HepG2 (cell line): ENCODE results near the gene TMEM145. TPM values are rescaled to one million over a fixed set of nuclear protein-coding genes. Genes with fewer than 3 reads are reported as not detected.

Experiments
- LCORL ChIP-seq, 2 experiments: fragments of 450-650 bp in 1 of 2; sonication (generic) in 1 of 2; formaldehyde crosslinking in 1 of 2; IDR thresholded peaks; 2 replicates each; pipeline versions ENCODE4 v1.5.0 to v1.6.1; 2017 to 2020; ENCODE audit warnings: antibody characterized with exemption in 1 of 2, missing genetic modification reagents in 1 of 2
- MAF1 ChIP-seq: sonication (generic); formaldehyde crosslinking; IDR thresholded peaks from 2 replicates; pipeline ENCODE4 v1.5.0; 2020; ENCODE audit warnings: missing genetic modification reagents, borderline replicate concordance
- RXRA ChIP-seq: sonication (generic); formaldehyde crosslinking; IDR thresholded peaks from 2 replicates; pipeline ENCODE4 v1.5.1; 2020; ENCODE audit warnings: missing genetic modification reagents
- ZNF496 ChIP-seq: sonication (generic); formaldehyde crosslinking; IDR thresholded peaks from 2 replicates; pipeline ENCODE4 v1.8.1; 2023; ENCODE audit warnings: mild to moderate bottlenecking, moderate library complexity, missing genetic modification reagents; ENCODE audit not compliant: insufficient replicate concordance
- polyA plus RNA-seq, 8 experiments: library from polyadenylated mRNA; depleted of rRNA in 3 of 8; stranded (reverse) in 7 of 8; unstranded in 1 of 8; fragments of >200 nt; fragmentation: Illumina TruSeq in 4 of 8; extraction: Trizol in 4 of 8; gene quantifications; 2 replicates each; pipeline versions ENCODE4 v1.2.1 to v1.2.3, GENCODE V29; 2011 to 2016; ENCODE audit warnings: low read depth in 4 of 8, missing spikeins in 1 of 8, mixed read lengths in 1 of 8; ENCODE audit not compliant: insufficient read depth in 1 of 8
- total RNA-seq, 5 experiments: library from RNA; depleted of rRNA; stranded (reverse); fragments of >200 nt; fragmentation: Illumina TruSeq; extraction: Trizol; gene quantifications; 2 replicates each; pipeline ENCODE4 v1.2.3, GENCODE V29; 2016; ENCODE audit warnings: low read depth in 1 of 5
- TF ChIP-seq, protein P1 (sequence below): sonication (generic); formaldehyde crosslinking; IDR thresholded peaks from 2 replicates; pipeline ENCODE4 v1.4.0; 2020; ENCODE audit warnings: missing genetic modification reagents, mild to moderate bottlenecking, borderline replicate concordance
- TF ChIP-seq, protein P2 (sequence below): sonication (generic); formaldehyde crosslinking; IDR thresholded peaks from 2 replicates; pipeline ENCODE4 v1.8.0; 2022; ENCODE audit warnings: low read depth, missing genetic modification reagents
- TF ChIP-seq, protein P3 (sequence below), 2 experiments: sonication (generic) in 1 of 2; formaldehyde crosslinking in 1 of 2; IDR thresholded peaks; 2 replicates each; pipeline versions ENCODE4 v1.5.1 to v1.6.1; 2011 to 2020; ENCODE audit warnings: borderline replicate concordance in 1 of 2, low read depth in 1 of 2, low read length in 1 of 2, mild to moderate bottlenecking in 1 of 2, missing genetic modification reagents in 1 of 2, moderate library complexity in 1 of 2

TMEM145 gene
- total and polyA plus RNA-seq, 2 of the 13 experiments (the other 11 are each of a cell fraction or from before 2014, with no cell fraction given) = 0.07 to 5.1 TPM

DNA sequence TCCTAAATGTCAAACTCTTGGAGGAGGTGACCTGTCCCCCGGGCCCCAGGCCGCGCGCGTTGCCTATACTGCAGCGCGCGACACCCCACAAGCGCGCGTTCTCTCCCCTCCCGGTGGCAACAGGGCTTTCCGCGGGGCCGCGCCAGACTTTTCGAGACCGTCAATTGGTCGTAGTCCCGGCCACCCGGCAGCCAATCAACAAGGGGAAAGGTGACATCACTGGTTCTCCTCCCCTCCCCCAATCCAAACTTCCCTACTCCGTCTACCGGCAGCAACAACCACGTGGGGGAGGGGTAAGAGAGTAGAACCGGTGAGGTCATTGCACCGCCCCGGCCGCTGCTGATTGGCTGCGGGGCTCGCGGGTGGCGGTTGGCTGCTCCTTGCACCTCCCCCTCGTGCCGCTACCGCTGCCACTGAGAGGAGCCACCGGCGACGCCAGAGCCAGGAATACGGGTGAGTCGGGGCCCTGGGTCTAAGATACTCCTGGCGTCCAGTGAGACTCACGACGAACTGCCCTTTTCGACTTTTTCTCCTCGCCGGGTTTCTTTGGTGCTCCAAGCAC, 44.9 kb upstream of the TMEM145 start (continued):
- TF ChIP-seq LCORL (IDR thresholded peaks at IDR 0.05) (no peak), LCORL (CRISPR knock-in tag; IDR thresholded peaks at IDR 0.05) (0 out of 2 replicates have a peak, but pooled peaks have one; percentile 43), MAF1 (CRISPR knock-in tag) (0 out of 2 replicates have a peak, but pooled peaks have one; percentile 52), ZNF496 (CRISPR knock-in tag) (no peak), RXRA (peak; percentile 69; the same call in 1 of the 2 replicates)
- TF ChIP-seq, protein P1, sequence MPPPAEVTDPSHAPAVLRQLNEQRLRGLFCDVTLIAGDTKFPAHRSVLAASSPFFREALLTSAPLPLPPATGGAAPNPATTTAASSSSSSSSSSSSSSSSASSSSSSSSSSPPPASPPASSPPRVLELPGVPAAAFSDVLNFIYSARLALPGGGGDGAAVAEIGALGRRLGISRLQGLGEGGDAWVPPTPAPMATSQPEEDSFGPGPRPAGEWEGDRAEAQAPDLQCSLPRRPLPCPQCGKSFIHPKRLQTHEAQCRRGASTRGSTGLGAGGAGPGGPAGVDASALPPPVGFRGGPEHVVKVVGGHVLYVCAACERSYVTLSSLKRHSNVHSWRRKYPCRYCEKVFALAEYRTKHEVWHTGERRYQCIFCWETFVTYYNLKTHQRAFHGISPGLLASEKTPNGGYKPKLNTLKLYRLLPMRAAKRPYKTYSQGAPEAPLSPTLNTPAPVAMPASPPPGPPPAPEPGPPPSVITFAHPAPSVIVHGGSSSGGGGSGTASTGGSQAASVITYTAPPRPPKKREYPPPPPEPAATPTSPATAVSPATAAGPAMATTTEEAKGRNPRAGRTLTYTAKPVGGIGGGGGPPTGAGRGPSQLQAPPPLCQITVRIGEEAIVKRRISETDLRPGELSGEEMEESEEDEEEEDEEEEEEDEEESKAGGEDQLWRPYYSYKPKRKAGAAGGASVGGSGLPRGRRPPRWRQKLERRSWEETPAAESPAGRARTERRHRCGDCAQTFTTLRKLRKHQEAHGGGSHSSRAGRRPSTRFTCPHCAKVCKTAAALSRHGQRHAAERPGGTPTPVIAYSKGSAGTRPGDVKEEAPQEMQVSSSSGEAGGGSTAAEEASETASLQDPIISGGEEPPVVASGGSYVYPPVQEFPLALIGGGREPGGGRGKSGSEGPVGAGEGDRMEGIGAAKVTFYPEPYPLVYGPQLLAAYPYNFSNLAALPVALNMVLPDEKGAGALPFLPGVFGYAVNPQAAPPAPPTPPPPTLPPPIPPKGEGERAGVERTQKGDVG (CRISPR knock-in tag) = peak; percentile 38; the same call in 1 of the 2 replicates
- TF ChIP-seq, protein P2, sequence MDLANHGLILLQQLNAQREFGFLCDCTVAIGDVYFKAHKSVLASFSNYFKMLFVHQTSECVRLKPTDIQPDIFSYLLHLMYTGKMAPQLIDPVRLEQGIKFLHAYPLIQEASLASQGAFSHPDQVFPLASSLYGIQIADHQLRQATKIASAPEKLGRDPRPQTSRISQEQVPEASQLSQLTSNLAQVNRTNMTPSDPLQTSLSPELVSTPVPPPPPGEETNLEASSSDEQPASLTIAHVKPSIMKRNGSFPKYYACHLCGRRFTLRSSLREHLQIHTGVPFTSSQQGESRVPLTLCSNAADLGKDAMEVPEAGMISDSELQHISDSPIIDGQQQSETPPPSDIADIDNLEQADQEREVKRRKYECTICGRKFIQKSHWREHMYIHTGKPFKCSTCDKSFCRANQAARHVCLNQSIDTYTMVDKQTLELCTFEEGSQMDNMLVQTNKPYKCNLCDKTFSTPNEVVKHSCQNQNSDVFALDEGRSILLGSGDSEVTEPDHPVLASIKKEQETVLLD (CRISPR knock-in tag) = peak; percentile 84; the same call in 1 of the 2 replicates
- TF ChIP-seq, protein P3, sequence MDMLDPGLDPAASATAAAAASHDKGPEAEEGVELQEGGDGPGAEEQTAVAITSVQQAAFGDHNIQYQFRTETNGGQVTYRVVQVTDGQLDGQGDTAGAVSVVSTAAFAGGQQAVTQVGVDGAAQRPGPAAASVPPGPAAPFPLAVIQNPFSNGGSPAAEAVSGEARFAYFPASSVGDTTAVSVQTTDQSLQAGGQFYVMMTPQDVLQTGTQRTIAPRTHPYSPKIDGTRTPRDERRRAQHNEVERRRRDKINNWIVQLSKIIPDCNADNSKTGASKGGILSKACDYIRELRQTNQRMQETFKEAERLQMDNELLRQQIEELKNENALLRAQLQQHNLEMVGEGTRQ (IDR thresholded peaks at IDR 0.05; ENCODE audit: low read depth, low read length) = peak; percentile 51; the same call in 1 of the 2 replicates
- TF ChIP-seq, protein P3 (CRISPR knock-in tag; IDR thresholded peaks at IDR 0.05; ENCODE audit: borderline replicate concordance) = peak; percentile 76; the same call in 1 of the 2 replicates
